UCSD-AML1 (cell line): ENCODE measurements around the gene COASY.

Experiments
- DNase-seq: peaks from one replicate; lab custom pipeline; 2025; ENCODE audit not compliant: unreplicated experiment; lab: John Stamatoyannopoulos, UW

The COASY gene

GRCh38 chr17:42571435-42572225, 9.7 kb downstream of the COASY start:
- no peak for DNase-seq

- DNase-seq, result peak; percentile 27
Observed at GRCh38 chr17:42573095-42573494, 11.1 kb downstream of the COASY start.

- no peak for DNase-seq
Observed at GRCh38 chr17:42574463-42574862, 12.5 kb downstream of the COASY start.

- no peak for DNase-seq
Observed at GRCh38 chr17:42577140-42577531, 15.2 kb downstream of the COASY start.

- peak; percentile 94 for DNase-seq
Observed at GRCh38 chr17:42577532-42578281, 15.8 kb downstream of the COASY start, which contains the start of gene PSMC3IP. Gene PSMC3IP, minus strand, starts transcription at chr17:42577729. Its CDS starts 43 bp downstream, at chr17:42577686.

GRCh38 chr17:42578282-42578869, 16.4 kb downstream of the COASY start:
- DNase-seq, result peak; percentile 82

- no peak for DNase-seq
Observed at GRCh38 chr17:42579794-42580551, 18.0 kb downstream of the COASY start.

- DNase-seq, result no peak
Observed at GRCh38 chr17:42581744-42582270, 19.9 kb downstream of the COASY start.

GRCh38 chr17:42584880-42585279, 22.9 kb downstream of the COASY start:
- DNase-seq, result no peak

- no peak for DNase-seq
Observed at GRCh38 chr17:42585353-42585752, 23.4 kb downstream of the COASY start.

- DNase-seq, result no peak
Observed at GRCh38 chr17:42586514-42587230, 24.7 kb downstream of the COASY start.

GRCh38 chr17:42590886-42591285, 28.9 kb downstream of the COASY start:
- no peak for DNase-seq

- no peak for DNase-seq
Observed at GRCh38 chr17:42591411-42591810, 29.5 kb downstream of the COASY start.

GRCh38 chr17:42596386-42596785, 34.4 kb downstream of the COASY start:
- no peak for DNase-seq

- DNase-seq, result no peak
Observed at GRCh38 chr17:42598905-42599304, 37.0 kb downstream of the COASY start.

GRCh38 chr17:42603318-42603717, 41.4 kb downstream of the COASY start:
- DNase-seq, result no peak

GRCh38 chr17:42607769-42608168, 45.8 kb downstream of the COASY start:
- no peak for DNase-seq

GRCh38 chr17:42608305-42609181, 46.6 kb downstream of the COASY start:
- peak; percentile 52 for DNase-seq

- DNase-seq, result peak; percentile 99
Observed at GRCh38 chr17:42609182-42609813, 47.4 kb downstream of the COASY start, which contains the start of the genes RETREG3 and TUBG1. Gene RETREG3, minus strand, starts transcription at chr17:42609374. Its CDS starts 50 bp downstream, at chr17:42609324. Gene TUBG1, plus strand, starts transcription at chr17:42609683. Its CDS starts 55 bp downstream, at chr17:42609738.
